Measurements from ENCODE around the gene MYO5A. TPM values are rescaled to one million over a fixed set of nuclear protein-coding genes. Genes with fewer than 3 reads are reported as not detected.
"Not testable (repeated sequence)": the region's sequence is repeated elsewhere in the genome, so short reads cannot be mapped to it uniquely, and the experiment has no call there.

The MYO5A gene
- total RNA-seq, 1 donor from 2014 or later: 6.5 TPM

DNA sequence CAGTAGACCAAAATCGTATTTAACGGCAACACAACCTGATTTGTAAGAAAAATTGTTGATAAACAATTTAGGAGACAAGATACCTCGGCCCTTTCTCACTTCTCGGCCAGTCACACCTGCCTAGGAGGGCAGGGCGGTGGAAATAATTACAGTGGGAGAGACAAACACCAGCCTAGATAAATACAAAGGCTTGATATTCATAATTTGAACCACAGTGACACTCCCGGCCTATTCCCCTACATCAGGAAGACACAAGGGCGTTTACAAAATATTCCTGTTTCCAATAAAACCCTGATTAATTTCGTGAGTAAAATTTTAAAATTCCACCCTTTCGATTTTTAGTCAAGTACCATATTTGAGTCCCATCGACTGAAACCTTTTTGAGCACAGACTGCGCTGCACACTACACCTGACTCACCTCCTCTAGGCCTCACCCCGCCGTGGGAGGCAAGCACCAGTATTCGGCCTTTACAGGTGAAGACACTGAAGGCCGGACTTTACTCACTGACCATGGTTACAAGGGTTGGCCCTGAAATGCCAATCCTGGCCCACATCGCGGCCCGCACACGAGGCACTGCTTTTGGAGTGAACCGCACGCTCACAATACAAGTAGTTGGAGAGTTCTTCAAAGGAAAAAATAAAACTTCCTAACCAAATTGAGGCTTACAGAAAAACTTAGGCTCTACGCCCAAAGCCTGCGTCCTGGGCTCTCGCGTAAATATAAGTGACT lies 39.4 kb upstream of the MYO5A start:
- Histone ChIP-seq H3K9me3 (replicated peaks) (no peaks in the 10 kb centered on the region), H3K27ac (replicated peaks) (peak overlapping the region; percentile 95), H3K27me3 (ENCODE audit: low read depth) (no peaks in the 10 kb centered on the region), H3K4me1 (peaks cover 58% of the 10 kb centered on the region), H3K4me3 (peak overlapping the region; percentile 90), H3K36me3 (no peaks in the 10 kb centered on the region)
- intact Hi-C loops (cut with micrococcal nuclease): no loop called here
- no peak for DNase-seq
- no peak for TF ChIP-seq CTCF (IDR thresholded peaks at IDR 0.05; ENCODE audit: borderline replicate concordance)

GRCh38 chr15:52566889-52567288 lies 38.2 kb upstream of the MYO5A start:
- intact Hi-C loops (cut with micrococcal nuclease): no loop called here
- Histone ChIP-seq H3K4me1 (peaks cover 69% of the 10 kb centered on the region), H3K4me3 (peak overlapping the region; percentile 90), H3K9me3 (replicated peaks) (no peaks in the 10 kb centered on the region), H3K36me3 (no peaks in the 10 kb centered on the region), H3K27me3 (ENCODE audit: low read depth) (no peaks in the 10 kb centered on the region), H3K27ac (replicated peaks) (peak overlapping the region; percentile 95)
- DNase-seq: no peak
- no peak for TF ChIP-seq CTCF (IDR thresholded peaks at IDR 0.05; ENCODE audit: borderline replicate concordance)

- intact Hi-C loops (cut with micrococcal nuclease); H3K27me3 ChIP-seq (ENCODE audit: low read depth); DNase-seq; H3K9me3 ChIP-seq (replicated peaks); H3K36me3 ChIP-seq: not testable (repeated sequence)
- Histone ChIP-seq H3K4me1 (peaks cover 81% of the 10 kb centered on the region), H3K4me3 (peak overlapping the region; percentile 90), H3K27ac (replicated peaks) (peak overlapping the region; percentile 95)
These were observed 37.0 kb upstream of the MYO5A start for GRCh38 chr15:52565417-52566358.

DNA sequence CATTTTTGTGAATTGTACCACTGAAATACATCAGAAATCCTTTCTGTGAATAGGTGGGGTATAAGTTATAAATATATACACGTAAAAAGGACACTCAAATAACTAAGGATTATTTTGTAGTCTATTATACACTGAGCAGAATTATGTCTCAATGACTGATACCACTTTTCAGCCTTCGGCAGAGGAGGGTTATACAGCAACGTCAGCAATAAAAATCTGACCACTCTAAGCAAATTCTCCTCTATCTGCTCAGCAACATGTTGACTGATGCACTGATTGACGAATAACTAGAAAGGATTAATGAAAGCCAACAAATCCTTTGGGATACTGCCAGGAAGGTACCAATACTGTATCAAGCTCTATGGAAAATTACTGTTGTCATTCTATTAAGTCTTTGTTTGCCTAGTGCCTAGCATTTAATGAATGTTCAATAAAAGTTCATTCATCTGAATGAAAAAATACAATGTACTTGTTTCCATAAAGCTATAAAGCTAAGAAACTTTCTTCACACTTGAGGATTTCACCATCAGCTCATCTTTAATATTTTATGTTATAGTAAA lies 34.9 kb upstream of the MYO5A start:
- no peak overlapping the region for H3K4me3 ChIP-seq
- H3K27me3 ChIP-seq (ENCODE audit: low read depth): no peaks in the 10 kb centered on the region
- H3K27ac ChIP-seq (replicated peaks): no peak overlapping the region
- no peak for DNase-seq
- no peak for TF ChIP-seq CTCF (IDR thresholded peaks at IDR 0.05; ENCODE audit: borderline replicate concordance)
- H3K4me1 ChIP-seq: peaks cover 100% of the 10 kb centered on the region
- intact Hi-C loops (cut with micrococcal nuclease): no loop called here
- H3K36me3 ChIP-seq: no peaks in the 10 kb centered on the region
- no peaks in the 10 kb centered on the region for H3K9me3 ChIP-seq (replicated peaks)

DNA sequence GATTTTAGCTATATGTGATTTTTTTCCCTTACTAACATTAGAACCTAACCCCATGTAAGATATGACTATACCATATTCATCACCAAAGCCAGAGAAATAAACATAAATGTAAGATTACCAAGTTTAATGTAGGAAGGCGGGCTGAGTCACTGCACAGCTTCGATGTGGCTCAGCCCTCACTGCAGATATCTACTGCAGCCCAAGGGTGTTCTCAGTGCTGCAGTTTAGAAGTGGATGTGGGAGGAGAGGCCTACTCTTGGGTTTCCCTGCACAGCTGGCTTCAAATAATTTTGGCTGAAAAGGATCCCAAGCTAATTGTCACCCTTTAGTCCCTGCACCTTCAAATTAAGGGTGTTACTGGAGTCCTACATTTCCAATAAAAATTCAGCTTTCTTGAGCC lies 30.9 kb upstream of the MYO5A start:
- peaks cover 95% of the 10 kb centered on the region for H3K4me1 ChIP-seq
- H3K4me3 ChIP-seq: no peak overlapping the region
- no peak for TF ChIP-seq CTCF (IDR thresholded peaks at IDR 0.05; ENCODE audit: borderline replicate concordance)
- peaks cover 10% of the 10 kb centered on the region for H3K36me3 ChIP-seq
- intact Hi-C loops (cut with micrococcal nuclease): no loop called here
- H3K27ac ChIP-seq (replicated peaks): no peak overlapping the region
- DNase-seq: no peak
- H3K9me3 ChIP-seq (replicated peaks): no peaks in the 10 kb centered on the region
- no peaks in the 10 kb centered on the region for H3K27me3 ChIP-seq (ENCODE audit: low read depth)
